ENCODE results near the gene FOLR2.
"Not testable (repeated sequence)": the region's sequence is repeated elsewhere in the genome, so short reads cannot be mapped to it uniquely, and the experiment has no call there.

Gene FOLR2

DNA sequence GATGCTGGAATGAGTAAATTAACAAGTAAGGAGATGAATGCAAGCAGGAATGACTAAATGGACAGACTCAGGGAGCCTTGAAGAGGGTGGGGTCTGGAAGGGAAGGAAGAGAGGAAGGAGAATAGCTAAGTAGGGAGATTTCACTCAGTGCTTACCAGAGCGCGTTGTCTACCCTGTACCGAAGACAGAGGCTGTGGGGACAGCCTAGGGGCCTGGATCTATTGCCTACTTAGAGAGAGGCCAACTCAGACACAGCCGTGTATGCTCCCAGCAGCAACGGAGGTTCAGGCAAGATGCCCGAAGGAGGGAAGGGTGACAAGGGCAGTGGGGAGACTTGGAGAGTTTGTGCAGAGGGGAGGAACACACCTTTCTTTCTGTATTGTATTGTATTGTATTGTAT is at the start of gene FOLR2:
Gene FOLR2 (plus strand): TSS at position 157 of the 400 bp plus-strand sequence. CDS start 1,791 bp downstream, outside the sequence.
- DNase-seq (ENCODE audit: low spot score): no peak

DNA sequence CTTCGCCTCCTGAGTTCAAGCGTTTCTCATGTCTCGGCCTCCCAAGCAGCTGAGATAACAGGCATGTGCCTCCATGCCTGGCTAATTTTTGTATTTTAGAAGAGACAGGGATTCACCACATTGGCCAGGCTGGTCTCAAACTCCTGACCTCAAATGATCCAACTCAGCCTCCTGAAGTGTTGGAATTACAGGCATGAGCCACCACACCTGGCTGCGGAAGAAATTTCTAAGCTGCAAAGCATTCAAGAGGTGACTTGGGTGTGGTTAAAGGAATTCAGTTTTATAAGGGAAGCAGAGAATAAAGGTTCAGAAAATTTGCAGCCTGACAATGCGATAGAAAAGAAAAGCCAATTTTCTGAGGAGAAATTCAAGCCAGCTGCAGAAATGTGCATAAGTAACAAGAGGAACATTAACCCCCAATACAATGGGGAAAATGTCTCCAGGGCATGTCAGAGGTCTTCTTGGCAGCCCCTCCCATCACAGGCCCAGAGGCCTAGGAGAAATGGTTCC is 47.5 kb upstream of the FOLR2 start:
- DNase-seq (ENCODE audit: low spot score): not testable (repeated sequence)

DNA sequence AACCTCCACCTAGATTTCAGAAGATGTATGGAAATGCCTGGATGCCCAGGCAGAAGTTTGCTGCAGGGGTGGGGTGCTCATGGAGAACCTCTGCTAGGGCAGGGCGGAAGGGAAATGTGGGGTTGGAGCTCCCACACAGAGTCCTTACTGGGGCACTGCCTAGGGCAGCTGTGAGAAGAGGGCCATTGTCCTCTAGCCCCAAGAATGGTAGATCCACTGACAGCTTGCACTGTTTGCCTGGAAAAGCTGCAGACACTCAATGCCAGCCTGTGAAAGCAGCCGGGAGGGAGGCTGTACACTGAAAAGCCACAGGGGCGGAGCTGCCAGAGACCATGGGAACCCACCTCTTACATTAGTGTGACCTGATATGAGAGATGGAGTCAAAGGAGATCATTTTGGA is 46.8 kb upstream of the FOLR2 start:
- DNase-seq (ENCODE audit: low spot score): not testable (repeated sequence)

DNA sequence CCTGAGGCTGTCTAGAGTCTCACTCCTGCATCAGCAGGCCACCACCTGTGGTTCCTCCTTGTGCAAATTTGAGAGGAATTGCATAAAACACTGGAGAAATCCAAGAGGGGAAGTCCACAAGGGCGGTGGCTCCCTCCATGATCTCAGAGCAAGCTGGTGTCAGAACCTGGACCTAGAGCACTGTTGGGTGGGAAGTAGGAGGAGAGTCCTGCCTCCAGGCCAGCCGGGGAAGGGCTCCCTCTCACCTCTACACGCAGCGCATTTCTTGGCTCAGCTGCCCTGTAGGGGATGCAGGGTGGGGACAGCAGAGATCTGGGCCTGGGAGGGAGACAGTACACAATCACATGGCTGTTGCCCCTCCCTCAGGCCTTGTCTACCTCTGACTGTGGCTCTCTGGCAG is 44.6 kb upstream of the FOLR2 start:
- not testable (repeated sequence) for DNase-seq (ENCODE audit: low spot score)

DNA sequence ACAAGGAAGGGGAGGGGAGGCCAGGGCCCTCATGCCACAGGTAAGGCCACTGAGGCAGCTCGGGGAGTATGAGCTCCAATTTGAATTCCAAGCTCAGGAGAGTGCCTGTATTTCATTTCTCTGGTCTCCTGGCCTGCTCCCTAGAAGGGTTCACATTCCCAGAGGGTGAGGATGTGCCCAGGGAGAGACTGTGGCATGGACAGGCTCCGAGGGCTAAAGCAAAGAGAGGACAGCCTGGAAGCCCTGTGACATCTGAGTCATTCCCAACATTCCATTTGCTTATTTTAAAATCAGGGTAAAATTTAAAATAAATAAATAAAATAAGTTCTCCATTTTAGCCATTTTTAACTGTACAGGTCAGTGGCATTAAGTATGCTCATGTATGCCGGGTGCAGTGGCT is 43.3 kb upstream of the FOLR2 start:
- no peak for DNase-seq (ENCODE audit: low spot score)

DNA sequence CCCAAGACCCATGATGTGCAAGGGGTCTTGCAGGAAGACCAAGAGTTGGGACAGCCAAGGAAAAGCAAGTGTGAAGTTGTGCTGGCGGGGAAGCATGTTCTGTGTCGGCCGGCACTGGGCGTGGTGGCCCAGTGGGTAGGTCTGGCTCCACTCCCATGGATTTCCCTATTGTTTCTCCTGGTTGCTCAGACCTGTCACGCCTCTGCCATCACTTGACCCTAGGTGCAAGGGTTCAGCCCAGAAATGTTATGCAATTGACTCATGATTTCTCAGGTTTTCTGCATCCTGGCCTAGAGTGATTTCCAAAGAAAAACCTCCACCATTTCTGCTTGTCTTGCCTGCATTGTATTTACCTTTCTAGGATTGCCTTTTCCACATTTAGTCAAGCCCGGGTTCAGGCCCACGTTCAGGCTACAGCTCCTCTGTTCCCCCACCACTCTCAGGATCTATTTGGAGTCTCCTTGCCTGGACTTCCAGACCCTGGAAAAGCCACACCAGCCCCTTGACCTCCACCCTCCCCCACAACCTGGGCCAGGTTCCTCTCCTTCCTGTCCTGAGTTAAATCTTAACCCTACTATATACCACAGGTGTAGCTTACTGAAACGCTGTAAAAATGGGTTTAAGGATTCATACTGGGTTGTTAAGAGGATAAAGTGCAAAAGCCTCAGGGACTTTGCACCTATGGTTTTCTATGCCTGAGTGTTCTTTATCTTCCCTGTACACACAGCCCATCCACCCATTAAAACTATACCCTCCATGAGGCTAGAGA is 42.1 kb upstream of the FOLR2 start:
- no peak for DNase-seq (ENCODE audit: low spot score)

DNA sequence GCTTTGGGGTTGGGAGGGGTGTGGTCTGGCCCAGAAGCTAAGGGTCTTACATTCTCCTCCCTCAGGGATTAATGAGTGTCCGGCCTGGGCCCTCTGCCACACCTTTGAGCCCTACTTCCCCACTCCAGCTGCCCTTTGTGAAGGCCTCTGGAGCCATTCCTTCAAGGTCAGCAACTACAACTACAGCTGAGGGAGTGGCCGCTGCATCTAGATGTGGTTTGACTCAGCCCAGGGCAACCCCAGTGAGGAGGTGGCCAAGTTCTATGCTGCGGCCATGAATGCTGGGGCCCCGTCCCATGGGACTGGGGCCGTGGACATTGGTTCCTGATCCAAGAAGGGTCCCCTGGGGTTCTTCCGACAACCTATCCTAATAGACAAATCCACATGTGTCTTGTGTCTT is 38.9 kb upstream of the FOLR2 start:
- DNase-seq (ENCODE audit: low spot score): no peak

DNA sequence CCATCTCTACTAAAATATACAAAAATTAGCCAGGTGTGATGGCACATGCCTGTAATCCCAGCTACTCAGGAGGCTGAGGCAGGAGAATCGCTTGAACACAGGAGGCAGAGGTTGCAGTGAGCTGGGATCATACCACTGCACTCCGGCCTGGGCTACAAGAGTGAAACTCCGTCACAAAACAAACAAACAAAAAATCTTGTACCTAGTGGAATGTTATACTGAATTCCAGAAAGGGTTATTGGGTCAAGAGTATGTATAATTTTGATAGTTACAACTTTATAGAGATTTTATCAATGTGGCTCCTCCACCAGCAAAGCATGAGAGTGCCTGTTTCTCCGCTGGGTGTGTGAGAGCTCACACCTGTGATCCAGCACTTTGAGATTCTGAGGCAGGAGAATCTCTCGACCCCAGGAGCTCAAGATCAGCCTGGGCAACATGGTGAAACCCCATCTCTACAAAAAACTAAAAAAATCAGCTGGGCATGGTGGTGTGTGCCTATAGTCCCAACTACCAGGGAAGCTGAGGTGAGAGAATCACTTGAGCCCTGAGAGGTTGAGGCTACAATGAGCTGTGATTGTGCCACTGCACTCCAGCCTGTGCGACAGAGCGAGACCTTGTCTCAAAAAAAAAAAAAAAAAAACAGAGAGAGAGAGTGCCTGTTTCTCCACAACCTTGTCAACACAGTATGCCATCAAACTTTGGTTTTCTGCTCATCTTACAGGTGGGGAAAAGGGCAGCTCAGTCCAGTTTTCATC is 37.4 kb upstream of the FOLR2 start:
- no peak for DNase-seq (ENCODE audit: low spot score)

DNA sequence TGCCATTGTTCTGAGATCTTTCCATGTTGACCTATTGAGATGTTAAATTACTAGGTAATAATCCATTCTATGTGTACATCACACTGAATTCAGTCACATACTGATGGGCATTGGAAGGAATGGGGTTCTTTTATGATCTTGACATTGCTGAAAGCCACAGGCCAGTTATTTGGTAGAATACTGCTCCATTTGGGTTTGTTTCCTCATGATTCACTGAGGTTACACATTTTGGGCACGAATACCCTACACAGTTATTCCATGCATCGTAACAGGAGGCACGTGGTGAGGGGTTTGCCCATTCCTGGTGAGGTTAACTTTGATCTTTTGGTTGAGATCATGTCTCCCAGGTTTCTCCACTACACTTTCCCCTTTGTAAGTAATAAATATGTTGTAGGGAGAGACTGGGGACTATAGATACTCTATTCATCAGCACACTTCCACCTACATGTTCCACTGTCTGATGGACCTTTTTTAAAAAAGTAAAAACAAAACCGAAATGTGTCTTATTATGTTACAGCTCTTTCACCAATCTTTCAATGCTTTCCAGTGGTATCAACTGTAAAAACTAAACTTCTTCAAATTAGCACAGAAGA is 36.7 kb upstream of the FOLR2 start:
- DNase-seq (ENCODE audit: low spot score): no peak

DNA sequence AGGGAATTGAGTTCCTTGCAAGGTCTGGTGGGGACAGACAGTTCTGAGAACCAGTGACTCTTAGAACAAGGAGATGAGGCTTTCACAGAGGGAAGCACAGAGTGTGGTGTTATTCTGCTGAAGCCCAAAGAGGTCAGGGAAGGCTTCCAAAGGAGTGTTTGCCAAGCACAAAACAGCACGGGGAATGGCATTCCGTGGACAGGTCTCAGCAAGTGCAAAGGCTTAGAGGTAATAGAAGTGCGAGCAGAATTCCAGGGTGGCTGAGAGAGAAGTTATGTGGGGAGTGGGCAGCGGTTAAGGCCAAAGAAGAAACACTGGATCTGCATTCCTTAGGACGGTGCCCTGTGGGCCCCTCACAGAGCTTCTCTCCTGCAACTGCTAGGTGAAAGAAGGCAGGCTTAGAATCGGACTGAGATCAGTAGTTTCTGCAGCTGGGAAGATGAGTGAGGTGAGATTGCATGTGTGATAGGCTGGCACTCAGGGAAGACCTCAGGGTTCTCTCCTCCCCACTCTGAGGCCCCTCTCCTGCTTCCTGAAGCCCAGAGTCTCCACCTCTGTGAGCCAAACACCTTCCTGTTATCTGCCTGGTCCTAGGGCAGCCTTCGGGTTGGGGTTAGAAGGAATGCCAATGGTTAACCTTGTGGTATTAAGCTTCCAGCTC is 35.6 kb upstream of the FOLR2 start:
- not testable (repeated sequence) for DNase-seq (ENCODE audit: low spot score)

DNA sequence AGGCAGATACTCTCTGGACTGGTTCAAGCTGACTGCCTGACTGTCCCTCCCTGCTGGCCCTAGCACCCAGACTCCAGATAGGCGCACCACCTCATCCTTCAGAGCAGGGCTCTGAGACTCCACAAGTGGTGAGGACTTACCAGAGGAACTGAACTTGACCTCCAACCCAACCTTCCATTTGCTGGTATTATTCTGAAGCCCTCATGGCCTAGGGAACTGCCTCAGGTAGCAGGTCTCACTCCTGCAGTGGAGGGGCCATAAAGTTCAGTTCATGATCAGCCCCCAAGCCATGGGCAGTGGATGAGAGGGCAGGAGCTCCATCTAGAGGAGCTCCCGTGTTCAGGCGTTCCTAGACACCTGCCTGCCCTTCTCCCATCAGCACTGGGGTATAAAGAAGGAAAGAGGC is 35.0 kb upstream of the FOLR2 start:
- DNase-seq (ENCODE audit: low spot score): not testable (repeated sequence)

DNA sequence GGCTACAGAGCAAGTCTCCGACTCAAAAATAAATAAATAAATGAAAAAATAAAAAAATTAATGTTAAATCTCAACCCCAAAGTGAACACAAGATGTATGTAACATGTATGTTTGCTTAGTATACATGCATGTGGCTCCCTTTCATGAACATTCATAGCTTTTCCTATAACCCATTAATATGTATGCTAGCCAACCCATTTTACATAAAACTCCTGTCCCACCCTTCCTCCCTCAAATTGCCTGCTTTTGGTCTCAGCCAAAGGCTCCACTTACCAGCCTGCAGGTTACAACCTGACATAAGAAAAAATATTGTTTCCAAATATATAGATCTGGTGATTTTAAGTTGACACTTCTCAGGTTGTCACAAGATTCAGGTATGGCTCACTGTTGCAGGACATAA is 28.3 kb upstream of the FOLR2 start:
- DNase-seq (ENCODE audit: low spot score): no peak

DNA sequence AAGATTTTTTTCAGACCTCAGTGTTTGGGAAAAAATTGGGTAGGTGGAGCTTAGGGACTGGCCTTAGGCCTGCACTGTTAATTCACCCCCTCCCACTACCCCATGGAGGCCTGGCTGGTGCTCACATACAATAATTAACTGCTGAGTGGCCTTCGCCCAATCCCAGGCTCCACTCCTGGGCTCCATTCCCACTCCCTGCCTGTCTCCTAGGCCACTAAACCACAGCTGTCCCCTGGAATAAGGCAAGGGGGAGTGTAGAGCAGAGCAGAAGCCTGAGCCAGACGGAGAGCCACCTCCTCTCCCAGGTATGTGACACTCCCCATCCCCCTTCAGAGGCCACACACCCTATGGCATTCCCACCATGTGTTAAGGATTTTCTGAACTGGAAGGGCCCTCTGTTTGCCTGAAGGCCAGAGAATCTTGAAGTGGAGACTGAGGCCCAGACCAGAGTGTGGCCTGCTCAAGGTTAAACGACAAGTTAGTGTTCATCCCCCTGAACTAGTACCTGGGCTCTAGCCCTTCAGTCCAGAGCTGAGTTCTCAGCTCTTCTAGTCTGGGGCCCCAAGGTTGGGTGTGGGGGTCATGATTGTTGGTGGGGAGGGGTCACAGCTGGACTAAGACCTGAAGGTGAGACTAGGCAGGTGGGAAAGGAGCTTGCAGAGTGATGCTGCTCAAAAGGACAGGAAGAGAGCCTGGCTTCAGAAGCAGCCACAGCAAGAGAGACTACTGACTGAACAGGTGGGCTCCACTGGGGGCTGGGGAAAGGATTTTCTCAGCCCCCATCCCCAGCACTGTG is 26.9 kb upstream of the FOLR2 start:
- DNase-seq (ENCODE audit: low spot score): no peak

DNA sequence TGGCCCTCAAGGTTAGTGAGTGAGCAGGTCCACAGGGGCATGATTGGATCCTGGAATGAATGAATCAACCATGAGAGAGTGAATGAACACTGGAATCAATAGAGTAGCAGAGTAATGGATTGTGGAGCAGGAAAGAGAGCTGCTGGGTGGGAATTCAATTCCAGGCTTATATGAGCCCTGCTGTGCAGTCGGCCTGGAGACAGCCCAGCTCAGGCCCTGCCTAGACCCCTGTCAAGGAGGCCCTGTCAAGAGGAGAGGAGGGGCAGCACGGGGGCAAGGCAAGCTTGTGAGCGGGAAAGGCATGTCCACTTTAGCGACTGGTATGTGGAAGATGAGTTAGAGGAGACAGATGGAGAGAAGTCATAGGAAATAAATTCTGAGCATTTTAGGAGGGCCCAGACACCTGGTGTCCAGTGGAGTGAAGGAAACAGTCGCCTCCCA is 25.9 kb upstream of the FOLR2 start:
- no peak for DNase-seq (ENCODE audit: low spot score)

DNA sequence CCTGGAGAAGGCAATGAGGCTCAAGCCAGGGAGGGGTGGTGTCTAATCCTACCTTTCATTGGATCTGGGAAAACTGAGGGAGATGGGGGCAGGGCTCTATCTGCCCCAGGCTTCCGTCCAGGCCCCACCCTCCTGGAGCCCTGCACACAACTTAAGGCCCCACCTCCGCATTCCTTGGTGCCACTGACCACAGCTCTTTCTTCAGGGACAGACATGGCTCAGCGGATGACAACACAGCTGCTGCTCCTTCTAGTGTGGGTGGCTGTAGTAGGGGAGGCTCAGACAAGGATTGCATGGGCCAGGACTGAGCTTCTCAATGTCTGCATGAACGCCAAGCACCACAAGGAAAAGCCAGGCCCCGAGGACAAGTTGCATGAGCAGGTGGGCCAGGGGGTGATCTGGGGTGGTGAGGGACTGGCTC is 24.6 kb upstream of the FOLR2 start, which contains the start of gene FOLR1:
Gene FOLR1 (plus strand): TSS at position 180 of the 421 bp plus-strand sequence. CDS start 34 bp downstream, at position 214.
- DNase-seq (ENCODE audit: low spot score): no peak

DNA sequence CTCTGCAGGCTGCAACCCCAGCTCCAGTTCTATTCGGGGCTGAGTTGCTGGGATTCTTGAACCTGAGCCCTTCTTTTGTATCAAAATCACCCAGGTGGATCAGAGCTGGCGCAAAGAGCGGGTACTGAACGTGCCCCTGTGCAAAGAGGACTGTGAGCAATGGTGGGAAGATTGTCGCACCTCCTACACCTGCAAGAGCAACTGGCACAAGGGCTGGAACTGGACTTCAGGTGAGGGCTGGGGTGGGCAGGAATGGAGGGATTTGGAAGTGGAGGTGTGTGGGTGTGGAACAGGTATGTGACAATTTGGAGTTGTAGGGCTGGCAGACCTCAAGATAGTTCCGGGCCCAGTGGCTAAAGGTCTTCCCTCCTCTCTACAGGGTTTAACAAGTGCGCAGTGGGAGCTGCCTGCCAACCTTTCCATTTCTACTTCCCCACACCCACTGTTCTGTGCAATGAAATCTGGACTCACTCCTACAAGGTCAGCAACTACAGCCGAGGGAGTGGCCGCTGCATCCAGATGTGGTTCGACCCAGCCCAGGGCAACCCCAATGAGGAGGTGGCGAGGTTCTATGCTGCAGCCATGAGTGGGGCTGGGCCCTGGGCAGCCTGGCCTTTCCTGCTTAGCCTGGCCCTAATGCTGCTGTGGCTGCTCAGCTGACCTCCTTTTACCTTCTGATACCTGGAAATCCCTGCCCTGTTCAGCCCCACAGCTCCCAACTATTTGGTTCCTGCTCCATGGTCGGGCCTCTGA is 20.9 kb upstream of the FOLR2 start:
- DNase-seq (ENCODE audit: low spot score): no peak

DNA sequence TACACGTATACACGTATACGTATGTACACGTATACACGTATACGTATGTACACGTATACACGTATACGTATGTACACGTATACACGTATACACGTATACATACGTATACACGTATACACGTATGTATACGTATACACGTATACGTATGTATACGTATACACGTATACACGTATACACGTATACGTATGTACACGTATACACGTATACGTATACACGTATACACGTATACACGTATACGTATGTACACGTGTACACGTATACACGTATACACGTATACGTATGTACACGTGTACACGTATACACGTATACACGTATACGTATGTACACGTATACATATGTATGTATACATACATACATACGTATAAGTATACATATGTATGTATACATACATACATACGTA is 15.1 kb upstream of the FOLR2 start:
- DNase-seq (ENCODE audit: low spot score): not testable (repeated sequence)

DNA sequence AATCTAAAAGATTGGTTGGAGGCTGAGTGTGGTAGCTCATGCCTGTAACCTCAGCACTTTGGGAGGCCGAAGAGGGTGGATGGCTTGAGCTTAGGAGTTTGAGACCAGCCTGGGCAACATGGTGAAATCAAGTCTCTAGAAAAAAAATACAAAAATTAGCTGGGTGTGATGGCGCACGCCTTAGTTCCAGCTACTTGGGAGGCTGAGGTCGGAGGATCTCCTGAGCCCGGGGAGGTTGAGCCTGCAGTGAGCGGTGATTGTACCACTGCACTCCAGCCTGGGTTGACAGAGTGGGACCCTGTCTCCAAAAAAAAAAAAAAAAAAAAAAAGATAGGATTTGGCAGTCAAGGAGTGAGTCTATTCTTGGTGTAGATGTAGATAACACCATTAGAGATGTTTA is 14.0 kb upstream of the FOLR2 start:
- no peak for DNase-seq (ENCODE audit: low spot score)

DNA sequence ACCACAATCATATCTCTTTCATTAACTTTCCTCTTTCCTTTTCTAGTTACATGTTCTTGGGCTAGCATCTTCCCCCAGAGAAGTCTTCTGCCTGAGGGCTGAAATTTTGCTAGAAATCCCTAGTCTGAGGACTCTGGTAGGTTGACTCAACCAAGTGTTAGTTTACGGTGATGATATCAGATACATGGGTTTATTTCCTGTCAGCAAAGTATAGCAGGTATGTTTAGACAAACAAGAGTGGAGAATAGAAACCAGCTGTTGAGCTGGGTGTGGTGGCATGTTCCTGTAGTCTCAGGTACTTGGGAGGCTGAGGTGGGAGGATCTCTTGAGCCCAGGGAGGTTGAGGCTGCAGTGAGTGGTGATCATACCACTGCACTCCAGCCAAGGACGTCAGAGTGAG is 13.4 kb upstream of the FOLR2 start:
- DNase-seq (ENCODE audit: low spot score): no peak

DNA sequence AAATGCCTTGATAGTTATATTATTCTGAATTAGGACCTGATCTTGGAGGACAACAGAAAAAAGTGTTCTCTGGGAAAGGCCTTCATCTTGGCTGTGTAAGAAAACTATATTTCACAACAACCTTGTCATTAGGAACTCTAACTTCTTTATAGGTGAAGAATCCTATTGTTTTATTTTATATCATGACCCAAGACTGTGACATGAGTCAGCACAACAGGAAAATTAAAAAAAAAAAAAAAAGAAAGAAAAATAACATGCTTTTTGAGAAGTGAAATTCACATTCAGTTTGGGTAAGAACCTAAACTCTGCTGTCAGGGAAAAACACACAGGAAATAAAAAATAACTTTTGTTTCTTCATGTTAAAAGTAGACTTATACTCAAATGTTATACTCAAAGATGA is 11.7 kb upstream of the FOLR2 start:
- no peak for DNase-seq (ENCODE audit: low spot score)

DNA sequence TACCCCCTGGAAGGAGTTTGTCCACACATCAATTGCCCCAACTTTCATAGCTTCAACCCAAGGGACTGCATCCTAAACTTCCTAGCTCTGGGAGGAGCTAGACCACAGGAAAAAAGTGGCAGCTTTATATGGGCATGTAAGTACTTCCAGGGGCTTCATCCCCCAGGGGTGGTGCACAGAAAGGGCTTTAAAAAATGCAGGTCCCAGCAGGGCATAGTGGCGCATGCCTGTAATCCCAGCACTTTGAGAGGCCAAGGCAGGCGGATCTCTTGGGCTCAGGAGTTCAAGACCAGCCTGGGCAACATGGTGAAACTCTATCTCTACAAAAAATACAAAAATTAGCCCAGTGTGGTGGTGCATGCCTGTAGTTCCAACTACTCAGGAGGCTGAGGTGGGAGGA is 9.8 kb upstream of the FOLR2 start:
- not testable (repeated sequence) for DNase-seq (ENCODE audit: low spot score)
